Endothelial cell of umbilical vein (primary cell): ENCODE data around the gene PCID2.

ENCODE experiments used
- CTCF ChIP-seq, 2 donors: IDR thresholded peaks; 1 replicate in 1 of 2; 2 replicates in 1 of 2; pipeline ENCODE4 v1.5.1; 2011; ENCODE audit warnings: low read length in 2 of 2, mild to moderate bottlenecking in 2 of 2, moderate library complexity in 2 of 2, control low read depth in 1 of 2, inconsistent platforms in 1 of 2, low read depth in 1 of 2; ENCODE audit not compliant: insufficient read depth in 1 of 2; ENCODE audit errors: extremely low read depth in 1 of 2
- EZH2 ChIP-seq: IDR thresholded peaks from 2 replicates; pipeline ENCODE4 v1.6.1; 2012; ENCODE audit warnings: borderline replicate concordance, low read depth, mild to moderate bottlenecking, moderate library complexity, low read length, inconsistent platforms; ENCODE audit not compliant: severe bottlenecking

- TF ChIP-seq EZH2 (no peak), CTCF (IDR thresholded peaks at IDR 0.05; ENCODE audit: extremely low read depth in 1 of 2, insufficient read depth in 1 of 2, low read depth in 1 of 2, low read length in 2 of 2) (no peak)
These were observed 31.6 kb downstream of the PCID2 start for GRCh38 chr13:113176822-113177221.
